OCI-LY1 (cell line): Measurements from ENCODE around the gene COG2.

Experiments used
- CTCF ChIP-seq: fragments of 200-600 bp; sonication (generic), shearing (Covaris generic); IDR thresholded peaks from 2 replicates; pipeline ENCODE4 v1.5.1; 2017; ENCODE audit warnings: mild to moderate bottlenecking, antibody characterized with exemption, low read length, moderate library complexity, mixed read lengths
- EZH2 ChIP-seq: fragments of 200-600 bp; sonication (generic), shearing (Covaris generic); IDR thresholded peaks from 2 replicates; pipeline ENCODE4 v1.8.0; 2017; ENCODE audit warnings: borderline replicate concordance, mixed run types, mild to moderate bottlenecking, antibody characterized with exemption, low read length, moderate library complexity, mixed read lengths

- TF ChIP-seq EZH2 (no peak), CTCF (no peak)
Observed at GRCh38 chr1:230728710-230729392, 86.6 kb downstream of the COG2 start.
